Sigmoid colon (tissue), 4 donors: ENCODE results near the gene HLF.

ENCODE experiments used
- EP300 ChIP-seq, 4 donors: sonication (generic); formaldehyde crosslinking; IDR thresholded peaks; one replicate each; pipeline ENCODE4 v1.6.1; 2017; ENCODE audit warnings: antibody characterized with exemption in 4 of 4
- POLR2A ChIP-seq, 2 donors: fragments of 450-650 bp; IDR thresholded peaks; one replicate each; pipeline ENCODE4 v1.6.1; 2016; ENCODE audit warnings: antibody characterized with exemption in 2 of 2, mild to moderate bottlenecking in 2 of 2, moderate library complexity in 2 of 2
- POLR2AphosphoS5 ChIP-seq, 4 donors: sonication (generic); formaldehyde crosslinking; IDR thresholded peaks; one replicate each; pipeline ENCODE4 v1.6.1; 2017; ENCODE audit warnings: antibody characterized with exemption in 4 of 4
- TF ChIP-seq, protein P1 (sequence below), 4 experiments: fragments of 450-650 bp in 3 of 4; fragments of 200-600 bp in 1 of 4; IDR thresholded peaks; one replicate each; pipeline ENCODE4 v1.5.1; 2016 to 2019; ENCODE audit warnings: antibody characterized with exemption in 4 of 4, mild to moderate bottlenecking in 3 of 4, moderate library complexity in 2 of 4

DNA sequence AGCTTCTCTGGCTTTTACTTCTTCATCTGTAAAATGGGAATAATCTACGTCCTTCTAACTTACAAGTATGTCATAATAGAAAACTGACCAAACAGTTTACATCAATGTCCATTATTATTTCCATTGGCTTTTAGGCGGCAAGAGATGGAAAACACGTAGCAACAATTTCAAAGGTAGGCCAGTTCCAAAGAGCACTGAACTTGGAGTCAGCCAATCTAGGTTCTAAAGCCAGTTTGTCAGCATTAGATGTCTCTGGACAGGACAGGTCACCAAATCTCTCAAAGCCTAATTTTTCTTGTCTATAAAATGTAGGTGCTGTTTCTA is 17.6 kb downstream of the HLF start:
- TF ChIP-seq EP300 (IDR thresholded peaks at IDR 0.05) (no peak), POLR2AphosphoS5 (IDR thresholded peaks at IDR 0.05) (no peak), POLR2A (IDR thresholded peaks at IDR 0.05) (no peak)
- TF ChIP-seq, protein P1, sequence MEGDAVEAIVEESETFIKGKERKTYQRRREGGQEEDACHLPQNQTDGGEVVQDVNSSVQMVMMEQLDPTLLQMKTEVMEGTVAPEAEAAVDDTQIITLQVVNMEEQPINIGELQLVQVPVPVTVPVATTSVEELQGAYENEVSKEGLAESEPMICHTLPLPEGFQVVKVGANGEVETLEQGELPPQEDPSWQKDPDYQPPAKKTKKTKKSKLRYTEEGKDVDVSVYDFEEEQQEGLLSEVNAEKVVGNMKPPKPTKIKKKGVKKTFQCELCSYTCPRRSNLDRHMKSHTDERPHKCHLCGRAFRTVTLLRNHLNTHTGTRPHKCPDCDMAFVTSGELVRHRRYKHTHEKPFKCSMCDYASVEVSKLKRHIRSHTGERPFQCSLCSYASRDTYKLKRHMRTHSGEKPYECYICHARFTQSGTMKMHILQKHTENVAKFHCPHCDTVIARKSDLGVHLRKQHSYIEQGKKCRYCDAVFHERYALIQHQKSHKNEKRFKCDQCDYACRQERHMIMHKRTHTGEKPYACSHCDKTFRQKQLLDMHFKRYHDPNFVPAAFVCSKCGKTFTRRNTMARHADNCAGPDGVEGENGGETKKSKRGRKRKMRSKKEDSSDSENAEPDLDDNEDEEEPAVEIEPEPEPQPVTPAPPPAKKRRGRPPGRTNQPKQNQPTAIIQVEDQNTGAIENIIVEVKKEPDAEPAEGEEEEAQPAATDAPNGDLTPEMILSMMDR (IDR thresholded peaks at IDR 0.05), result no peak
